Measurements from ENCODE around the gene CHST8.

DNA sequence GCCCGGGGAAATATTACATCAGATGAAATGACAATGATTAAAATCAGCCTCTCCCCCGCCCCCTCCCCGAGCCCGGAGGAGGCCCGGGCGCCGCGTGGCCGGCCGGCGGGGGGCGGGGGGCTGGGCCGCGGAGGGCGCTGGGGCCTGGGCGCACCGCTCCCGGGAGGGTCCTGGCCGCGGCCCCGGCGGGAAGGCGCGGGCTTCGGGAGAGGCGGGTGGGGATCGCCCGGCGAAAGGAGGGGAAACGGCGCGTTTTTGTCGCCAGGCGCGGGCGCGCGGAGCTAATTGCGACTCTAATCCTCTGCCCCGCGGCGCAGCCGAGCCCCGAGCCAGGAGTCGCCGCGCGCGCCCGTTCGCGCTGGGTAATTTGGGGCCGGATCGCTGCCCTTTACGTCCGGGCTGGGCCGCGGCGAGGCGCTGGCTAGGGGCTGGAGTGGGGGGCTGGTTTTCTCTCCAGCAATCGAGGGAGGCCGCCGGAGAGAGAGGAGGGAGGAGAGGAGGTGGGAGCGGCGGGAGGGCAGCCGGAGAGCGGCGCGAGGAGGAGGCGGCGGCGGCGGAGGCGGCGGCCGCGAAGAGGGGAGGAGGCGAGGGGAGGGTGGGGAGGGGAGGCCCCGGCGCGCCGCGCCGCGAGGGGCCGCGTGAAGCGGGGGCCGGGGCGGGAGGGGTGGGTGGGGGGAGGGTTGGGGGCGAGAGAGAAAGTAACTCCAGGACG, 174.6 kb downstream of the CHST8 start, which contains the start of gene KCTD15:
- TF ChIP-seq ZC3H11A (IDR thresholded peaks at IDR 0.05): no peak
- TF ChIP-seq, protein P1, sequence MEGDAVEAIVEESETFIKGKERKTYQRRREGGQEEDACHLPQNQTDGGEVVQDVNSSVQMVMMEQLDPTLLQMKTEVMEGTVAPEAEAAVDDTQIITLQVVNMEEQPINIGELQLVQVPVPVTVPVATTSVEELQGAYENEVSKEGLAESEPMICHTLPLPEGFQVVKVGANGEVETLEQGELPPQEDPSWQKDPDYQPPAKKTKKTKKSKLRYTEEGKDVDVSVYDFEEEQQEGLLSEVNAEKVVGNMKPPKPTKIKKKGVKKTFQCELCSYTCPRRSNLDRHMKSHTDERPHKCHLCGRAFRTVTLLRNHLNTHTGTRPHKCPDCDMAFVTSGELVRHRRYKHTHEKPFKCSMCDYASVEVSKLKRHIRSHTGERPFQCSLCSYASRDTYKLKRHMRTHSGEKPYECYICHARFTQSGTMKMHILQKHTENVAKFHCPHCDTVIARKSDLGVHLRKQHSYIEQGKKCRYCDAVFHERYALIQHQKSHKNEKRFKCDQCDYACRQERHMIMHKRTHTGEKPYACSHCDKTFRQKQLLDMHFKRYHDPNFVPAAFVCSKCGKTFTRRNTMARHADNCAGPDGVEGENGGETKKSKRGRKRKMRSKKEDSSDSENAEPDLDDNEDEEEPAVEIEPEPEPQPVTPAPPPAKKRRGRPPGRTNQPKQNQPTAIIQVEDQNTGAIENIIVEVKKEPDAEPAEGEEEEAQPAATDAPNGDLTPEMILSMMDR (IDR thresholded peaks at IDR 0.05): no peak
- TF ChIP-seq CHD2 (IDR thresholded peaks at IDR 0.05; ENCODE audit: low read length, partially characterized antibody): peak; percentile 45
- TF ChIP-seq CEBPB (IDR thresholded peaks at IDR 0.05): no peak
- TF ChIP-seq, protein P2, sequence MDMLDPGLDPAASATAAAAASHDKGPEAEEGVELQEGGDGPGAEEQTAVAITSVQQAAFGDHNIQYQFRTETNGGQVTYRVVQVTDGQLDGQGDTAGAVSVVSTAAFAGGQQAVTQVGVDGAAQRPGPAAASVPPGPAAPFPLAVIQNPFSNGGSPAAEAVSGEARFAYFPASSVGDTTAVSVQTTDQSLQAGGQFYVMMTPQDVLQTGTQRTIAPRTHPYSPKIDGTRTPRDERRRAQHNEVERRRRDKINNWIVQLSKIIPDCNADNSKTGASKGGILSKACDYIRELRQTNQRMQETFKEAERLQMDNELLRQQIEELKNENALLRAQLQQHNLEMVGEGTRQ (IDR thresholded peaks at IDR 0.05): no peak
- TF ChIP-seq FOSL2 (IDR thresholded peaks at IDR 0.05): no peak
- TF ChIP-seq FOSL2 (CRISPR knock-in tag; IDR thresholded peaks at IDR 0.05): no peak
- TF ChIP-seq POLR2AphosphoS2 (conservative IDR thresholded peaks at IDR 0.05; ENCODE audit: low read length): no peak
- no peak for TF ChIP-seq RCOR1 (IDR thresholded peaks at IDR 0.05; ENCODE audit: low read depth, low read length)
- no peak for TF ChIP-seq RAD21 (conservative IDR thresholded peaks at IDR 0.05 in 1 of 2, IDR thresholded peaks at IDR 0.05 in 1 of 2)
- TF ChIP-seq POLR2A (IDR thresholded peaks at IDR 0.05; ENCODE audit: low read length): peak; percentile 57
- no peak; a peak in 1 of 5 replicates for TF ChIP-seq EP300 (IDR thresholded peaks at IDR 0.05)
- TF ChIP-seq, protein P3, sequence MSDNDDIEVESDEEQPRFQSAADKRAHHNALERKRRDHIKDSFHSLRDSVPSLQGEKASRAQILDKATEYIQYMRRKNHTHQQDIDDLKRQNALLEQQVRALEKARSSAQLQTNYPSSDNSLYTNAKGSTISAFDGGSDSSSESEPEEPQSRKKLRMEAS (IDR thresholded peaks at IDR 0.05): peak; percentile 33
